Measurements from ENCODE around the gene NSD1. TPM values are rescaled to one million over a fixed set of nuclear protein-coding genes. Genes with fewer than 3 reads are reported as not detected.
"Not testable (repeated sequence)": the region's sequence is repeated elsewhere in the genome, so short reads cannot be mapped to it uniquely, and the experiment has no call there.

The NSD1 gene
- total RNA-seq, 1 donor from 2014 or later, result 98.2 TPM

GRCh38 chr5:177330991-177331842, 197.6 kb downstream of the NSD1 start:
- no peak for DNase-seq

GRCh38 chr5:177332031-177332895, 198.7 kb downstream of the NSD1 start:
- no peak for DNase-seq

GRCh38 chr5:177332896-177333260, 199.3 kb downstream of the NSD1 start:
- DNase-seq, result no peak

GRCh38 chr5:177333420-177334154, 200.0 kb downstream of the NSD1 start:
- DNase-seq, result no peak

- no peak for DNase-seq
Observed at GRCh38 chr5:177334155-177334551, 200.6 kb downstream of the NSD1 start.

GRCh38 chr5:177334781-177335700, 201.5 kb downstream of the NSD1 start:
- DNase-seq, result no peak

- DNase-seq, result no peak
Observed at GRCh38 chr5:177335701-177336065, 202.1 kb downstream of the NSD1 start.

- no peak for DNase-seq
Observed at GRCh38 chr5:177336112-177336511, 202.5 kb downstream of the NSD1 start.

GRCh38 chr5:177336603-177337494, 203.3 kb downstream of the NSD1 start:
- no peak for DNase-seq

- no peak for DNase-seq
Observed at GRCh38 chr5:177338251-177339106, 204.9 kb downstream of the NSD1 start.

GRCh38 chr5:177339107-177339638, 205.6 kb downstream of the NSD1 start:
- no peak for DNase-seq

GRCh38 chr5:177343000-177343399, 209.4 kb downstream of the NSD1 start:
- DNase-seq, result not testable (repeated sequence)

GRCh38 chr5:177343777-177344176, 210.2 kb downstream of the NSD1 start:
- no peak for DNase-seq

- DNase-seq, result no peak
Observed at GRCh38 chr5:177344891-177345290, 211.3 kb downstream of the NSD1 start.

GRCh38 chr5:177346820-177347219, 213.2 kb downstream of the NSD1 start:
- no peak for DNase-seq

GRCh38 chr5:177347699-177348098, 214.1 kb downstream of the NSD1 start:
- DNase-seq, result no peak

GRCh38 chr5:177349362-177349647, 215.7 kb downstream of the NSD1 start:
- no peak for DNase-seq

- no peak for DNase-seq
Observed at GRCh38 chr5:177349762-177350161, 216.2 kb downstream of the NSD1 start.
